Activated B cell treated with CpG ODN at 0.5 μM for 24 hours (primary cell): ENCODE results near the gene TRMU. TPM values are rescaled to one million over a fixed set of nuclear protein-coding genes. Genes with fewer than 3 reads are reported as not detected.

ENCODE experiments used
- ATAC-seq: fragments of 200-7000 bp; cut with Tn5 transposase; one replicate; pipeline ENCODE4 v1.10.0; 2021; ENCODE audit warnings: low read depth, mild to moderate bottlenecking, moderate library complexity
- CTCF ChIA-PET: fragments of 350-600 bp; sonication (Branson Sonifier 250); formaldehyde crosslinking; loops from one replicate; lab custom pipeline; 2021; ENCODE audit warnings: antibody characterized with exemption; lab: Charles Lee
- POLR2A ChIA-PET: fragments of 350-600 bp; sonication (Branson Sonifier 250); formaldehyde crosslinking; loops from one replicate; lab custom pipeline; 2021; ENCODE audit warnings: antibody characterized with exemption; lab: Charles Lee
- DNase-seq: peaks from one replicate; pipeline ENCODE4 v3.0.0; 2022
- H3K27ac Mint-ChIP-seq: one replicate; pipeline ENCODE4 v1.8.0; 2020; ENCODE audit warnings: mixed read lengths
- H3K27me3 Mint-ChIP-seq: one replicate; pipeline ENCODE4 v1.8.0; 2021; ENCODE audit warnings: mixed read lengths
- H3K36me3 Mint-ChIP-seq: one replicate; pipeline ENCODE4 v1.8.0; 2021; ENCODE audit warnings: low read depth, mixed read lengths
- H3K4me1 Mint-ChIP-seq: one replicate; pipeline ENCODE4 v1.8.0; 2021; ENCODE audit warnings: mixed read lengths
- H3K4me3 Mint-ChIP-seq: one replicate; pipeline ENCODE4 v1.8.0; 2020; ENCODE audit warnings: mild to moderate bottlenecking, mixed read lengths
- H3K9me3 Mint-ChIP-seq: one replicate; pipeline ENCODE4 v1.8.0; 2020; ENCODE audit warnings: mixed read lengths
- CTCF ChIP-seq: fragments of 200-600 bp; IDR thresholded peaks from one replicate; pipeline ENCODE4 v1.8.0; 2022; ENCODE audit warnings: antibody characterized with exemption, mild to moderate bottlenecking
- intact Hi-C: fragments of 100-400 bp; cut with micrococcal nuclease; formaldehyde crosslinking; loops from one replicate; pipeline ENCODE4 v1.15.1; 2024
- total RNA-seq: library from RNA; stranded (reverse); gene quantifications from 2 replicates; pipeline ENCODE4 v1.2.3, GENCODE V29; 2022

Gene TRMU
- total RNA-seq, 1 donor from 2014 or later = 60.0 TPM

GRCh38 chr22:46374663-46375474 lies 39.4 kb downstream of the TRMU start:
- H3K27ac Mint-ChIP-seq = no peak overlapping the region
- intact Hi-C loops = no loop called here
- ChIA-PET CTCF (no interaction called here), POLR2A (no interaction called here)
- H3K27me3 Mint-ChIP-seq = peaks cover 3% of the 10 kb centered on the region
- no peak for TF ChIP-seq CTCF
- ATAC-seq (no peak), DNase-seq (no peak)
- peaks cover 52% of the 10 kb centered on the region for H3K36me3 Mint-ChIP-seq
- H3K4me1 Mint-ChIP-seq = peaks cover 9% of the 10 kb centered on the region
- peaks cover 3% of the 10 kb centered on the region for H3K9me3 Mint-ChIP-seq
- H3K4me3 Mint-ChIP-seq = no peak overlapping the region

GRCh38 chr22:46376111-46376510 lies 40.6 kb downstream of the TRMU start:
- Mint-ChIP-seq H3K27ac (no peak overlapping the region), H3K4me1 (peaks cover 9% of the 10 kb centered on the region), H3K27me3 (peaks cover 3% of the 10 kb centered on the region), H3K9me3 (peaks cover 3% of the 10 kb centered on the region), H3K36me3 (peaks cover 65% of the 10 kb centered on the region), H3K4me3 (no peak overlapping the region)
- DNase-seq = no peak
- no peak for ATAC-seq
- POLR2A ChIA-PET = no interaction called here
- CTCF ChIA-PET = no interaction called here
- no peak for TF ChIP-seq CTCF
- intact Hi-C loops = no loop called here

- ATAC-seq (no peak), DNase-seq (no peak)
- TF ChIP-seq CTCF = no peak
- Mint-ChIP-seq H3K36me3 (peaks cover 71% of the 10 kb centered on the region), H3K27me3 (peaks cover 3% of the 10 kb centered on the region), H3K4me3 (no peak overlapping the region), H3K9me3 (peaks cover 3% of the 10 kb centered on the region), H3K27ac (no peak overlapping the region), H3K4me1 (peaks cover 9% of the 10 kb centered on the region)
- intact Hi-C loops = no loop called here
- POLR2A ChIA-PET = no interaction called here
- CTCF ChIA-PET = no interaction called here
Observed at GRCh38 chr22:46376908-46377524, 41.5 kb downstream of the TRMU start.

GRCh38 chr22:46377525-46378425 lies 42.3 kb downstream of the TRMU start:
- no peak overlapping the region for H3K4me3 Mint-ChIP-seq
- ChIA-PET CTCF (no interaction called here), POLR2A (no interaction called here)
- intact Hi-C loops = no loop called here
- TF ChIP-seq CTCF = no peak
- ATAC-seq (no peak), DNase-seq (no peak)
- peaks cover 73% of the 10 kb centered on the region for H3K36me3 Mint-ChIP-seq
- H3K4me1 Mint-ChIP-seq = peaks cover 9% of the 10 kb centered on the region
- no peak overlapping the region for H3K27ac Mint-ChIP-seq
- peaks cover 3% of the 10 kb centered on the region for H3K27me3 Mint-ChIP-seq
- H3K9me3 Mint-ChIP-seq = peaks cover 3% of the 10 kb centered on the region
